Inflammatory macrophage (primary cell): ENCODE measurements around the gene ELP1.
A peak's percentile ranks its signal among the peaks of the same experiment; 100 is the strongest.
"Not testable (repeated sequence)": the region's sequence is repeated elsewhere in the genome, so short reads cannot be mapped to it uniquely, and the experiment has no call there.

Source experiments
- DNase-seq, 2 donors: peaks; one replicate each; pipeline ENCODE4 v3.0.0-alpha.2; 2020 to 2022

The ELP1 gene

GRCh38 chr9:108848296-108848695 lies 85.6 kb downstream of the ELP1 start:
- not testable (repeated sequence) for DNase-seq

GRCh38 chr9:108845947-108846346 lies 88.0 kb downstream of the ELP1 start:
- DNase-seq, result peak; percentile 56 to 73

- DNase-seq, result no peak
Observed at GRCh38 chr9:108845507-108845906, 88.4 kb downstream of the ELP1 start.

GRCh38 chr9:108844856-108845255 lies 89.1 kb downstream of the ELP1 start:
- DNase-seq, result no peak

- no peak for DNase-seq
Observed at GRCh38 chr9:108844391-108844790, 89.5 kb downstream of the ELP1 start.

GRCh38 chr9:108842610-108843295 lies 91.2 kb downstream of the ELP1 start:
- peak in 1 of 2 donors; percentile 21 for DNase-seq

GRCh38 chr9:108839561-108839960 lies 94.4 kb downstream of the ELP1 start:
- DNase-seq, result not testable (repeated sequence)

GRCh38 chr9:108838017-108838416 lies 95.9 kb downstream of the ELP1 start:
- DNase-seq, result no peak

GRCh38 chr9:108837530-108837929 lies 96.4 kb downstream of the ELP1 start:
- DNase-seq, result no peak

GRCh38 chr9:108836781-108837180 lies 97.1 kb downstream of the ELP1 start:
- DNase-seq, result no peak

GRCh38 chr9:108836319-108836718 lies 97.6 kb downstream of the ELP1 start:
- DNase-seq, result no peak

- DNase-seq, result peak; percentile 67 to 79
Observed at GRCh38 chr9:108835831-108836230, 98.1 kb downstream of the ELP1 start.

GRCh38 chr9:108834959-108835665 lies 98.8 kb downstream of the ELP1 start:
- DNase-seq, result peak; percentile 29 to 33

GRCh38 chr9:108832179-108832500 lies 101.8 kb downstream of the ELP1 start:
- DNase-seq, result no peak

- no peak for DNase-seq
Observed at GRCh38 chr9:108831496-108832178, 102.3 kb downstream of the ELP1 start.

- no peak for DNase-seq
Observed at GRCh38 chr9:108830272-108830671, 103.7 kb downstream of the ELP1 start.

GRCh38 chr9:108823829-108824228 lies 110.1 kb downstream of the ELP1 start:
- no peak for DNase-seq
